Endothelial cell of umbilical vein (primary cell): ENCODE data around the gene ARHGAP42.

Experiments used
- EZH2 ChIP-seq: IDR thresholded peaks from 2 replicates; pipeline ENCODE4 v1.6.1; 2012; ENCODE audit warnings: borderline replicate concordance, low read depth, mild to moderate bottlenecking, moderate library complexity, low read length, inconsistent platforms; ENCODE audit not compliant: severe bottlenecking
- FOS ChIP-seq: IDR thresholded peaks from 2 replicates; pipeline ENCODE4 v1.6.1; 2011; ENCODE audit warnings: mild to moderate bottlenecking, low read length, moderate library complexity, borderline replicate concordance; ENCODE audit not compliant: insufficient read depth
- GATA2 ChIP-seq: IDR thresholded peaks from 2 replicates; pipeline ENCODE4 v1.7.0; 2011; ENCODE audit warnings: low read depth, mild to moderate bottlenecking, moderate library complexity, mixed read lengths, low read length; ENCODE audit not compliant: insufficient read length, insufficient read depth
- JUN ChIP-seq: IDR thresholded peaks from 2 replicates; pipeline ENCODE4 v1.6.1; 2011; ENCODE audit warnings: borderline replicate concordance, low read depth; ENCODE audit not compliant: insufficient read length, insufficient read depth
- MYC ChIP-seq: IDR thresholded peaks from one replicate; pipeline ENCODE4 v1.6.1; 2011; ENCODE audit warnings: mild to moderate bottlenecking, low read depth, low read length
- POLR2A ChIP-seq: IDR thresholded peaks from 2 replicates; pipeline ENCODE4 v1.6.1; 2012; ENCODE audit warnings: low read depth, mild to moderate bottlenecking, control low read depth, low read length
- POLR2AphosphoS5 ChIP-seq: IDR thresholded peaks from 2 replicates; pipeline ENCODE4 v1.6.1; 2012; ENCODE audit warnings: low read depth, mild to moderate bottlenecking, control low read depth, low read length, moderate library complexity; ENCODE audit not compliant: insufficient read depth
- TF ChIP-seq, protein P1 (sequence below), 2 donors: IDR thresholded peaks; 1 replicate in 1 of 2; 2 replicates in 1 of 2; pipeline ENCODE4 v1.5.1; 2011; ENCODE audit warnings: low read length in 2 of 2, mild to moderate bottlenecking in 2 of 2, moderate library complexity in 2 of 2, control low read depth in 1 of 2, inconsistent platforms in 1 of 2, low read depth in 1 of 2; ENCODE audit not compliant: insufficient read depth in 1 of 2; ENCODE audit errors: extremely low read depth in 1 of 2
- TF ChIP-seq, protein P2 (sequence below): IDR thresholded peaks from 2 replicates; pipeline ENCODE4 v1.6.1; 2011; ENCODE audit not compliant: insufficient read depth, insufficient read length

DNA sequence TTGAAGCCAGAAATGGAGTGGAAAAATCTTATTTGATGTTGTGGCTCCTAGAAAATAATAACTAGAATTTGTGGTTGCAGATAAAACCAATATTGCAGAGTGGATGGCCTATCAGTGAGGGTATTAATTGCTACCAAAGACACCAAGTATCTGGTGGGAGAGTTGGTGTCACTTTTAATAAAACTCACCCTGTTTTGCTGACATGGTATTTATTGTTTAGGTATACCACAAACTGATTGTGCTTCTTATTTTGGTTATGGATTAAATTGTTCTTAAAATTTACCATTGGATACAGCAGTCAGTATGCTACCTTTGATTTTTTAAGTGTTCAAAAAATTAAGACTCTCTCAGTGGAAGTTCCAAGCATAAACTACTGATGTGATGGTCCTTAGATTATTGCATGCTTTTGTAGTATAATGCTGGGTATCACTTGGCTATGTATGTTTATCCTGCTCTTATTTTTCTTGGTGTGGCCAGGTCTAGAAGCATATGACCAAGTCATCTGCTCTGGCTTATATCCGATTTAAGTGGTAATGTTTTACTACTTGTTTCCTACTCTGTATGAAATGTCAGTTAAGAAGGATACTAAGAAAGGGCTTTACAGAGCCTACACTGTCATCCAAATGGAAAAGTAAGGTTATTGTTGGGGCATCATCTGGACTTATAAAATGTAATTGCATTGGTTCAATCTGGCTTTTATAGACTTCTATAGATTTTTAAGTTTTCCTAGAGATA is 101.6 kb downstream of the ARHGAP42 start:
- TF ChIP-seq, protein P1, sequence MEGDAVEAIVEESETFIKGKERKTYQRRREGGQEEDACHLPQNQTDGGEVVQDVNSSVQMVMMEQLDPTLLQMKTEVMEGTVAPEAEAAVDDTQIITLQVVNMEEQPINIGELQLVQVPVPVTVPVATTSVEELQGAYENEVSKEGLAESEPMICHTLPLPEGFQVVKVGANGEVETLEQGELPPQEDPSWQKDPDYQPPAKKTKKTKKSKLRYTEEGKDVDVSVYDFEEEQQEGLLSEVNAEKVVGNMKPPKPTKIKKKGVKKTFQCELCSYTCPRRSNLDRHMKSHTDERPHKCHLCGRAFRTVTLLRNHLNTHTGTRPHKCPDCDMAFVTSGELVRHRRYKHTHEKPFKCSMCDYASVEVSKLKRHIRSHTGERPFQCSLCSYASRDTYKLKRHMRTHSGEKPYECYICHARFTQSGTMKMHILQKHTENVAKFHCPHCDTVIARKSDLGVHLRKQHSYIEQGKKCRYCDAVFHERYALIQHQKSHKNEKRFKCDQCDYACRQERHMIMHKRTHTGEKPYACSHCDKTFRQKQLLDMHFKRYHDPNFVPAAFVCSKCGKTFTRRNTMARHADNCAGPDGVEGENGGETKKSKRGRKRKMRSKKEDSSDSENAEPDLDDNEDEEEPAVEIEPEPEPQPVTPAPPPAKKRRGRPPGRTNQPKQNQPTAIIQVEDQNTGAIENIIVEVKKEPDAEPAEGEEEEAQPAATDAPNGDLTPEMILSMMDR (IDR thresholded peaks at IDR 0.05; ENCODE audit: extremely low read depth in 1 of 2, insufficient read depth in 1 of 2, low read depth in 1 of 2, low read length in 2 of 2) = no peak
- TF ChIP-seq EZH2 (no peak), POLR2A (no peak), POLR2AphosphoS5 (no peak), FOS (no peak), JUN (no peak), GATA2 (no peak), MYC (no peak)
- TF ChIP-seq, protein P2, sequence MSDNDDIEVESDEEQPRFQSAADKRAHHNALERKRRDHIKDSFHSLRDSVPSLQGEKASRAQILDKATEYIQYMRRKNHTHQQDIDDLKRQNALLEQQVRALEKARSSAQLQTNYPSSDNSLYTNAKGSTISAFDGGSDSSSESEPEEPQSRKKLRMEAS = no peak
